MM.1S (cell line): ENCODE results near the gene STEAP1.
A peak's percentile ranks its signal among the peaks of the same experiment; 100 is the strongest.
"Not testable (repeated sequence)": the region's sequence is repeated elsewhere in the genome, so short reads cannot be mapped to it uniquely, and the experiment has no call there.

Source experiments
- DNase-seq: peaks from one replicate; pipeline ENCODE4 v3.0.0-alpha.2; 2015
- H2AFZ ChIP-seq: fragments of 300-600 bp; sonication (generic); 2 replicates; pipeline ENCODE4 v1.6.0; 2016; ENCODE audit warnings: antibody characterized with exemption, low read length
- H3F3A ChIP-seq: fragments of 300-600 bp; sonication (generic); 2 replicates; pipeline ENCODE4 v1.6.1; 2016; ENCODE audit warnings: mild to moderate bottlenecking, antibody characterized with exemption, low read length, moderate library complexity, mixed read lengths; ENCODE audit not compliant: insufficient read depth
- H3K27ac ChIP-seq: fragments of 300-600 bp; sonication (generic); 2 replicates; pipeline ENCODE4 v1.5.1; 2016; ENCODE audit warnings: mild to moderate bottlenecking, low read length
- H3K27me3 ChIP-seq: fragments of 300-600 bp; sonication (generic); replicated peaks from 2 replicates; pipeline ENCODE4 v1.6.0; 2016; ENCODE audit warnings: low read length; ENCODE audit not compliant: insufficient read depth
- H3K36me3 ChIP-seq: fragments of 300-600 bp; sonication (generic); replicated peaks from 2 replicates; pipeline ENCODE4 v1.6.1; 2016; ENCODE audit warnings: mild to moderate bottlenecking, low read length, mixed read lengths; ENCODE audit not compliant: insufficient read depth
- H3K4me1 ChIP-seq: fragments of 300-600 bp; sonication (generic); 2 replicates; pipeline ENCODE4 v1.6.1; 2016; ENCODE audit warnings: low read length, mixed read lengths
- H3K4me2 ChIP-seq: fragments of 300-600 bp; sonication (generic); 2 replicates; pipeline ENCODE4 v1.6.0; 2016; ENCODE audit warnings: low read depth, low read length
- H3K4me3 ChIP-seq: fragments of 300-600 bp; sonication (generic); 2 replicates; pipeline ENCODE4 v1.5.1; 2016; ENCODE audit warnings: low read length, mixed read lengths
- H3K79me2 ChIP-seq: fragments of 300-600 bp; sonication (generic); 2 replicates; pipeline ENCODE4 v1.6.1; 2016; ENCODE audit warnings: mixed run types, low read length, mixed read lengths
- H3K9ac ChIP-seq: fragments of 300-600 bp; sonication (generic); 2 replicates; pipeline ENCODE4 v1.6.1; 2016; ENCODE audit warnings: low read length, mixed read lengths
- H3K9me2 ChIP-seq: fragments of 300-600 bp; sonication (generic); replicated peaks from 2 replicates; pipeline ENCODE4 v1.6.1; 2016; ENCODE audit warnings: mild to moderate bottlenecking, low read length, mixed read lengths; ENCODE audit not compliant: insufficient read depth
- H3K9me3 ChIP-seq: fragments of 300-600 bp; sonication (generic); replicated peaks from 2 replicates; pipeline ENCODE4 v1.6.1; 2016; ENCODE audit warnings: mild to moderate bottlenecking, low read length, mixed read lengths; ENCODE audit not compliant: insufficient read depth
- H4K20me1 ChIP-seq: fragments of 300-600 bp; sonication (generic); 2 replicates; pipeline ENCODE4 v1.6.1; 2016; ENCODE audit warnings: mild to moderate bottlenecking, low read length, moderate library complexity, mixed read lengths; ENCODE audit not compliant: insufficient read depth
- CTCF ChIP-seq: fragments of 300-600 bp; sonication (generic); IDR thresholded peaks from 2 replicates; pipeline ENCODE4 v1.5.1; 2016; ENCODE audit warnings: antibody characterized with exemption, low read length, mixed read lengths

The STEAP1 gene

GRCh38 chr7:90147079-90147960 is 6.9 kb upstream of the STEAP1 start:
- H3K9ac ChIP-seq, H3K4me3 ChIP-seq, H2AFZ ChIP-seq, H3K27ac ChIP-seq, H3K79me2 ChIP-seq, H3K27me3 ChIP-seq, H3K36me3 ChIP-seq, H3K4me2 ChIP-seq, H4K20me1 ChIP-seq, H3K9me2 ChIP-seq, DNase-seq, H3F3A ChIP-seq, H3K9me3 ChIP-seq, H3K4me1 ChIP-seq: not testable (repeated sequence)

GRCh38 chr7:90149428-90149827 is 4.8 kb upstream of the STEAP1 start:
- H3K4me3 ChIP-seq, H3K27ac ChIP-seq, H4K20me1 ChIP-seq, H3K27me3 ChIP-seq, H3K9ac ChIP-seq, H2AFZ ChIP-seq, H3K4me1 ChIP-seq, H3K79me2 ChIP-seq, H3K4me2 ChIP-seq, H3K9me3 ChIP-seq, H3F3A ChIP-seq, H3K36me3 ChIP-seq, H3K9me2 ChIP-seq: not testable (repeated sequence)
- peak; percentile 41 for TF ChIP-seq CTCF
- DNase-seq = peak; percentile 57

GRCh38 chr7:90151884-90152283 is 2.4 kb upstream of the STEAP1 start:
- not testable (repeated sequence) for DNase-seq, H3K4me2 ChIP-seq, H4K20me1 ChIP-seq, H3K9me2 ChIP-seq, H3K9ac ChIP-seq, H3K4me1 ChIP-seq, H3K27me3 ChIP-seq, H3K9me3 ChIP-seq, H3K4me3 ChIP-seq, H3K27ac ChIP-seq, H2AFZ ChIP-seq, H3F3A ChIP-seq, H3K79me2 ChIP-seq, H3K36me3 ChIP-seq

- not testable (repeated sequence) for H3K4me2 ChIP-seq, H3F3A ChIP-seq, H2AFZ ChIP-seq, H3K9me3 ChIP-seq, H4K20me1 ChIP-seq, H3K4me3 ChIP-seq, H3K4me1 ChIP-seq, H3K36me3 ChIP-seq, H3K27me3 ChIP-seq, H3K27ac ChIP-seq, H3K9ac ChIP-seq, H3K79me2 ChIP-seq, H3K9me2 ChIP-seq
- DNase-seq = peak; percentile 66
- peak; percentile 45 for TF ChIP-seq CTCF
Measured at GRCh38 chr7:90152642-90153253, 1.5 kb upstream of the STEAP1 start.
